ENCODE data around the gene PAX5.

DNA sequence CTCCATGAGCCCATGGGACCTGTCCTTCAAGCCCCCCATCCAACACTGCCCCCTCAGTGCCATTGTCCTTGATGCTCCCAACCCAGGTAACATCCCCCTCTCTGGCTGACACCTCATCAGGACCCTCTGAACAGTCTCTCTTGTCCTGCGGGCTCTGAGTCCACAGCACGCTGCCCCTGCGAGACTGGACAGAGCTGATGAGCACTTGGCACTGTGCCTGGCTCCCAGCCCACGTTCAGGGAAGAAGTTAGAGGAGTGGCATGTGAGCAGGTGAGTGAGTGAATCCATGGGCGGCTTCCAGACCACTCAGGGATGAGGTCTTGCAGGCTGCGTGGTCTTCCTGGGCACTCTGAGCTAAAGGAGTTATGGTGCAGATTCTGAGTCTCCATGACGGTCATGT is 70.7 kb downstream of the PAX5 start:
- TF ChIP-seq EP300 (IDR thresholded peaks at IDR 0.05; ENCODE audit: borderline replicate concordance), result no peak
- TF ChIP-seq, protein P1, sequence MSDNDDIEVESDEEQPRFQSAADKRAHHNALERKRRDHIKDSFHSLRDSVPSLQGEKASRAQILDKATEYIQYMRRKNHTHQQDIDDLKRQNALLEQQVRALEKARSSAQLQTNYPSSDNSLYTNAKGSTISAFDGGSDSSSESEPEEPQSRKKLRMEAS (IDR thresholded peaks at IDR 0.05), result no peak
- TF ChIP-seq CEBPB (IDR thresholded peaks at IDR 0.05), result no peak
- no peak for TF ChIP-seq TEAD4 (IDR thresholded peaks at IDR 0.05)
- no peak for TF ChIP-seq CREB1 (IDR thresholded peaks at IDR 0.05; ENCODE audit: low read depth)
- TF ChIP-seq RAD21 (IDR thresholded peaks at IDR 0.05; ENCODE audit: low read depth), result no peak
- TF ChIP-seq, protein P2, sequence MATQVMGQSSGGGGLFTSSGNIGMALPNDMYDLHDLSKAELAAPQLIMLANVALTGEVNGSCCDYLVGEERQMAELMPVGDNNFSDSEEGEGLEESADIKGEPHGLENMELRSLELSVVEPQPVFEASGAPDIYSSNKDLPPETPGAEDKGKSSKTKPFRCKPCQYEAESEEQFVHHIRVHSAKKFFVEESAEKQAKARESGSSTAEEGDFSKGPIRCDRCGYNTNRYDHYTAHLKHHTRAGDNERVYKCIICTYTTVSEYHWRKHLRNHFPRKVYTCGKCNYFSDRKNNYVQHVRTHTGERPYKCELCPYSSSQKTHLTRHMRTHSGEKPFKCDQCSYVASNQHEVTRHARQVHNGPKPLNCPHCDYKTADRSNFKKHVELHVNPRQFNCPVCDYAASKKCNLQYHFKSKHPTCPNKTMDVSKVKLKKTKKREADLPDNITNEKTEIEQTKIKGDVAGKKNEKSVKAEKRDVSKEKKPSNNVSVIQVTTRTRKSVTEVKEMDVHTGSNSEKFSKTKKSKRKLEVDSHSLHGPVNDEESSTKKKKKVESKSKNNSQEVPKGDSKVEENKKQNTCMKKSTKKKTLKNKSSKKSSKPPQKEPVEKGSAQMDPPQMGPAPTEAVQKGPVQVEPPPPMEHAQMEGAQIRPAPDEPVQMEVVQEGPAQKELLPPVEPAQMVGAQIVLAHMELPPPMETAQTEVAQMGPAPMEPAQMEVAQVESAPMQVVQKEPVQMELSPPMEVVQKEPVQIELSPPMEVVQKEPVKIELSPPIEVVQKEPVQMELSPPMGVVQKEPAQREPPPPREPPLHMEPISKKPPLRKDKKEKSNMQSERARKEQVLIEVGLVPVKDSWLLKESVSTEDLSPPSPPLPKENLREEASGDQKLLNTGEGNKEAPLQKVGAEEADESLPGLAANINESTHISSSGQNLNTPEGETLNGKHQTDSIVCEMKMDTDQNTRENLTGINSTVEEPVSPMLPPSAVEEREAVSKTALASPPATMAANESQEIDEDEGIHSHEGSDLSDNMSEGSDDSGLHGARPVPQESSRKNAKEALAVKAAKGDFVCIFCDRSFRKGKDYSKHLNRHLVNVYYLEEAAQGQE (IDR thresholded peaks at IDR 0.05; ENCODE audit: low read depth), result no peak
- no peak for TF ChIP-seq TAF1 (IDR thresholded peaks at IDR 0.05; ENCODE audit: low read depth)
- no peak for TF ChIP-seq USF1 (IDR thresholded peaks at IDR 0.05)
- no peak for TF ChIP-seq YY1 (IDR thresholded peaks at IDR 0.05; ENCODE audit: low read depth)
- no peak for TF ChIP-seq TCF12 (IDR thresholded peaks at IDR 0.05; ENCODE audit: low read depth)
- no peak for TF ChIP-seq ZBTB7A (IDR thresholded peaks at IDR 0.05; ENCODE audit: low read depth)
- no peak for TF ChIP-seq NFIC (IDR thresholded peaks at IDR 0.05)
- TF ChIP-seq FOXM1 (IDR thresholded peaks at IDR 0.05; ENCODE audit: borderline replicate concordance, low read depth), result no peak
